Activated T-helper 1 cell treated with anti-CD3 and anti-CD28 coated beads, Interleukin-2, amount 50 U/mL, for 16 hours (primary cell): Measurements from ENCODE around the gene CUBN.
"Not testable (repeated sequence)": the region's sequence is repeated elsewhere in the genome, so short reads cannot be mapped to it uniquely, and the experiment has no call there.

ENCODE experiments used
- DNase-seq, 2 donors: peaks; one replicate each; pipeline ENCODE4 v3.0.0-alpha.2; 2020; ENCODE audit warnings: low read depth in 1 of 2, low spot score in 1 of 2

The CUBN gene

GRCh38 chr10:17141504-17142229 is 12.1 kb upstream of the CUBN start:
- no peak for DNase-seq

GRCh38 chr10:17140386-17140761 is 10.8 kb upstream of the CUBN start:
- no peak for DNase-seq

- no peak for DNase-seq
These were observed 8.9 kb upstream of the CUBN start for GRCh38 chr10:17138460-17139042.

GRCh38 chr10:17134737-17135260 is 5.2 kb upstream of the CUBN start:
- no peak for DNase-seq

GRCh38 chr10:17134282-17134681 is 4.7 kb upstream of the CUBN start:
- no peak for DNase-seq

GRCh38 chr10:17128261-17128660 is 1.4 kb downstream of the CUBN start:
- no peak for DNase-seq

- no peak for DNase-seq
These were observed 3.3 kb downstream of the CUBN start for GRCh38 chr10:17126327-17126726.

GRCh38 chr10:17125206-17125893 is 4.3 kb downstream of the CUBN start:
- DNase-seq, result no peak

- no peak for DNase-seq
These were observed 5.7 kb downstream of the CUBN start for GRCh38 chr10:17123961-17124360.

GRCh38 chr10:17122726-17123661 is 6.6 kb downstream of the CUBN start:
- DNase-seq, result no peak

- no peak for DNase-seq
These were observed 7.6 kb downstream of the CUBN start for GRCh38 chr10:17122052-17122451.

- no peak for DNase-seq
These were observed 8.9 kb downstream of the CUBN start for GRCh38 chr10:17120694-17121093.

- DNase-seq, result no peak
These were observed 9.8 kb downstream of the CUBN start for GRCh38 chr10:17119845-17120244.

GRCh38 chr10:17116193-17116592 is 13.4 kb downstream of the CUBN start:
- DNase-seq, result no peak

GRCh38 chr10:17115683-17116082 is 13.9 kb downstream of the CUBN start:
- no peak for DNase-seq

GRCh38 chr10:17114878-17115444 is 14.7 kb downstream of the CUBN start:
- DNase-seq, result not testable (repeated sequence)

- no peak for DNase-seq
These were observed 15.6 kb downstream of the CUBN start for GRCh38 chr10:17113889-17114540.

- DNase-seq, result no peak
These were observed 16.3 kb downstream of the CUBN start for GRCh38 chr10:17113346-17113745.

- no peak for DNase-seq
These were observed 17.0 kb downstream of the CUBN start for GRCh38 chr10:17112566-17112965.

GRCh38 chr10:17109475-17110207 is 20.0 kb downstream of the CUBN start:
- DNase-seq, result no peak
